Glutamatergic neuron (in vitro differentiated cells): ENCODE results near the gene RASSF5. TPM values are rescaled to one million over a fixed set of nuclear protein-coding genes. Genes with fewer than 3 reads are reported as not detected.

Experiments used
- DNase-seq: peaks from one replicate; pipeline ENCODE4 v3.0.0; 2022
- H3K27ac Mint-ChIP-seq: one replicate; pipeline ENCODE4 v1.8.0; 2020; ENCODE audit warnings: mild to moderate bottlenecking, mixed read lengths, inconsistent platforms; ENCODE audit not compliant: unreplicated experiment
- H3K27me3 Mint-ChIP-seq: one replicate; pipeline ENCODE4 v1.8.0; 2020; ENCODE audit warnings: mild to moderate bottlenecking, moderate library complexity, mixed read lengths, inconsistent platforms; ENCODE audit not compliant: unreplicated experiment
- H3K36me3 Mint-ChIP-seq: one replicate; pipeline ENCODE4 v1.8.0; 2020; ENCODE audit warnings: mild to moderate bottlenecking, mixed read lengths, inconsistent platforms; ENCODE audit not compliant: unreplicated experiment
- H3K4me1 Mint-ChIP-seq: one replicate; pipeline ENCODE4 v1.8.0; 2020; ENCODE audit warnings: mild to moderate bottlenecking, low read depth, mixed read lengths, inconsistent platforms; ENCODE audit not compliant: unreplicated experiment
- H3K4me3 Mint-ChIP-seq: one replicate; pipeline ENCODE4 v1.8.0; 2020; ENCODE audit warnings: mild to moderate bottlenecking, mixed read lengths, inconsistent platforms; ENCODE audit not compliant: unreplicated experiment
- H3K9me3 Mint-ChIP-seq: one replicate; pipeline ENCODE4 v1.8.0; 2020; ENCODE audit warnings: mild to moderate bottlenecking, moderate library complexity, mixed read lengths, inconsistent platforms; ENCODE audit not compliant: unreplicated experiment
- CTCF ChIP-seq: fragments of 200-600 bp; sonication (generic); IDR thresholded peaks from one replicate; pipeline ENCODE4 v1.5.0; 2021; ENCODE audit not compliant: partially characterized antibody, unreplicated experiment
- total RNA-seq: library from RNA; stranded (reverse); fragmentation: NEBNext Ultra II Directional; extraction: Animal tissue kit (Norgen Biotek cat#: 25700); gene quantifications from one replicate; pipeline ENCODE4 v1.2.1, GENCODE V29; 2021; ENCODE audit not compliant: unreplicated experiment

RASSF5 gene
- total RNA-seq, 1 donor from 2014 or later, result 2.7 TPM

GRCh38 chr1:206529425-206529824, 22.1 kb downstream of the RASSF5 start:
- TF ChIP-seq CTCF, result no peak
- H3K4me1 Mint-ChIP-seq, result peaks cover 12% of the 10 kb centered on the region
- no peaks in the 10 kb centered on the region for H3K36me3 Mint-ChIP-seq
- H3K4me3 Mint-ChIP-seq, result no peak overlapping the region
- H3K27me3 Mint-ChIP-seq, result peaks cover 6% of the 10 kb centered on the region
- peaks cover 2% of the 10 kb centered on the region for H3K9me3 Mint-ChIP-seq
- no peak overlapping the region for H3K27ac Mint-ChIP-seq
- no peak for DNase-seq

DNA sequence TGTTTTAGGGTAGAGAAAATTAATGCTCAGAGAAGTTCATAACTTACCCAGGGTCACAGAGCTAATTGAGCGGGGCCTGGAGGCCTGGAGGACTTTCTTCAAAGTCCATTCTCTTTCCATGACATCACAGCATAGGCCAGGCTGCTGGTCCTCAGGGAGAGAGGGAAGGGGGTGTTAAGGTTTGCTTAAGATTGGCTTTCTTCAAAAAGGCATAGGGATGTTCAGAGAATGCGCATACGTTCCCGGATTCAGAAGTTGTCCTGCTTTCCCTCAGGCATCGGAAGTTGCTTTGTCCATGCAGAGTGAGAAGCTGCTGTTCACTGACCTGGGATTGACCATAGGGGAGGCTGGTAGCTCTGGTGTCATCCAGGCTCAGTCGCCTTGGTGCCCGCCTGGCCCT, 25.0 kb downstream of the RASSF5 start:
- TF ChIP-seq CTCF, result no peak
- DNase-seq, result no peak
- H3K27me3 Mint-ChIP-seq, result peaks cover 6% of the 10 kb centered on the region
- no peaks in the 10 kb centered on the region for H3K4me1 Mint-ChIP-seq
- no peaks in the 10 kb centered on the region for H3K9me3 Mint-ChIP-seq
- no peaks in the 10 kb centered on the region for H3K36me3 Mint-ChIP-seq
- no peak overlapping the region for H3K27ac Mint-ChIP-seq
- H3K4me3 Mint-ChIP-seq, result no peak overlapping the region

GRCh38 chr1:206534552-206534951, 27.2 kb downstream of the RASSF5 start:
- no peak for DNase-seq
- H3K4me1 Mint-ChIP-seq, result no peaks in the 10 kb centered on the region
- no peaks in the 10 kb centered on the region for H3K9me3 Mint-ChIP-seq
- H3K4me3 Mint-ChIP-seq, result no peak overlapping the region
- H3K36me3 Mint-ChIP-seq, result peaks cover 5% of the 10 kb centered on the region
- H3K27me3 Mint-ChIP-seq, result peaks cover 6% of the 10 kb centered on the region
- TF ChIP-seq CTCF, result no peak
- H3K27ac Mint-ChIP-seq, result no peak overlapping the region

DNA sequence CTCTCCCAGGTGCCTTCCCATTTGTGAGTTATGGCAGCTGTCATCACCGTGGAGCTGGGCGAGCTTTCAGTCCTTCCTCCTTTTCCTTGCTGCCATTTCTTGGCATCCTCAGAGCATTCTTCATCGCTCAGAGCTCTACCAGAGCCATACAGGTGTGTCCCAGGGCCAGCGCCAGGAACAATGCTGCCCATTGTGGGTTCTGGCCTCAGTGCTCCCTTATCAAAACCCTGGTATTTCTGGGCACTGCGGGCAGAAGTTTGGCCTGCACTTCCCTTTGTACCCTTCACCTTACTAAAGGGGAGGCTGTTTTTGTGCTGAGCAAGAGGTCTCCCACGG, 28.5 kb downstream of the RASSF5 start:
- Mint-ChIP-seq H3K9me3 (no peaks in the 10 kb centered on the region), H3K27ac (no peak overlapping the region), H3K36me3 (peaks cover 5% of the 10 kb centered on the region), H3K4me1 (peaks cover 2% of the 10 kb centered on the region), H3K27me3 (peaks cover 6% of the 10 kb centered on the region), H3K4me3 (no peak overlapping the region)
- DNase-seq, result no peak
- no peak for TF ChIP-seq CTCF

- H3K27me3 Mint-ChIP-seq, result peaks cover 6% of the 10 kb centered on the region
- H3K36me3 Mint-ChIP-seq, result peaks cover 5% of the 10 kb centered on the region
- H3K4me3 Mint-ChIP-seq, result no peak overlapping the region
- no peaks in the 10 kb centered on the region for H3K9me3 Mint-ChIP-seq
- TF ChIP-seq CTCF, result no peak
- H3K4me1 Mint-ChIP-seq, result peaks cover 2% of the 10 kb centered on the region
- no peak for DNase-seq
- H3K27ac Mint-ChIP-seq, result no peak overlapping the region
Observed at GRCh38 chr1:206537141-206537540, 29.8 kb downstream of the RASSF5 start.
